NCI-H146 treated with DMSO at 0.1 percent for 48 hours (cell line): ENCODE data around the gene ORAI3.
A peak's percentile ranks its signal among the peaks of the same experiment; 100 is the strongest.
"Not testable (repeated sequence)": the region's sequence is repeated elsewhere in the genome, so short reads cannot be mapped to it uniquely, and the experiment has no call there.

Experiments used
- DNase-seq: peaks from one replicate; lab custom pipeline; 2025; ENCODE audit not compliant: unreplicated experiment; lab: John Stamatoyannopoulos, UW

The ORAI3 gene

GRCh38 chr16:30923554-30924075 lies 25.3 kb upstream of the ORAI3 start, which contains the start of gene FBXL19:
FBXL19 (plus strand) TSS chr16:30923572; CDS start chr16:30925755, 2,183 bp downstream.
- no peak for DNase-seq

- peak; percentile 10 for DNase-seq
These were observed 24.6 kb upstream of the ORAI3 start for GRCh38 chr16:30924076-30924912.

GRCh38 chr16:30924913-30925631 lies 23.8 kb upstream of the ORAI3 start:
- no peak for DNase-seq

GRCh38 chr16:30925632-30925987 lies 23.3 kb upstream of the ORAI3 start:
- DNase-seq = no peak

GRCh38 chr16:30925995-30926811 lies 22.7 kb upstream of the ORAI3 start:
- no peak for DNase-seq

GRCh38 chr16:30926937-30927788 lies 21.7 kb upstream of the ORAI3 start:
- no peak for DNase-seq

- DNase-seq = peak; percentile 66
These were observed 21.0 kb upstream of the ORAI3 start for GRCh38 chr16:30927789-30928378.

GRCh38 chr16:30928390-30928789 lies 20.5 kb upstream of the ORAI3 start:
- no peak for DNase-seq

- no peak for DNase-seq
These were observed 19.7 kb upstream of the ORAI3 start for GRCh38 chr16:30929167-30929566.

- DNase-seq = no peak
These were observed 18.7 kb upstream of the ORAI3 start for GRCh38 chr16:30930160-30930571.

GRCh38 chr16:30931068-30931650 lies 17.7 kb upstream of the ORAI3 start:
- no peak for DNase-seq

- DNase-seq = no peak
These were observed 13.9 kb upstream of the ORAI3 start for GRCh38 chr16:30934827-30935557.

- DNase-seq = no peak
These were observed 11.2 kb upstream of the ORAI3 start for GRCh38 chr16:30937692-30938091.

- not testable (repeated sequence) for DNase-seq
These were observed 9.3 kb upstream of the ORAI3 start for GRCh38 chr16:30939571-30939970.

- peak; percentile 50 for DNase-seq
These were observed 7.1 kb upstream of the ORAI3 start for GRCh38 chr16:30941600-30942425.

GRCh38 chr16:30942426-30942806 lies 6.5 kb upstream of the ORAI3 start:
- no peak for DNase-seq

GRCh38 chr16:30944352-30944751 lies 4.5 kb upstream of the ORAI3 start:
- no peak for DNase-seq
